ENCODE data around the gene RASL11A. TPM values are rescaled to one million over a fixed set of nuclear protein-coding genes. Genes with fewer than 3 reads are reported as not detected.

The RASL11A gene, protein sequence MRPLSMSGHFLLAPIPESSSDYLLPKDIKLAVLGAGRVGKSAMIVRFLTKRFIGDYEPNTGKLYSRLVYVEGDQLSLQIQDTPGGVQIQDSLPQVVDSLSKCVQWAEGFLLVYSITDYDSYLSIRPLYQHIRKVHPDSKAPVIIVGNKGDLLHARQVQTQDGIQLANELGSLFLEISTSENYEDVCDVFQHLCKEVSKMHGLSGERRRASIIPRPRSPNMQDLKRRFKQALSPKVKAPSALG
- total RNA-seq: 1 to 10 TPM; 1.0 to 1.3 TPM

DNA sequence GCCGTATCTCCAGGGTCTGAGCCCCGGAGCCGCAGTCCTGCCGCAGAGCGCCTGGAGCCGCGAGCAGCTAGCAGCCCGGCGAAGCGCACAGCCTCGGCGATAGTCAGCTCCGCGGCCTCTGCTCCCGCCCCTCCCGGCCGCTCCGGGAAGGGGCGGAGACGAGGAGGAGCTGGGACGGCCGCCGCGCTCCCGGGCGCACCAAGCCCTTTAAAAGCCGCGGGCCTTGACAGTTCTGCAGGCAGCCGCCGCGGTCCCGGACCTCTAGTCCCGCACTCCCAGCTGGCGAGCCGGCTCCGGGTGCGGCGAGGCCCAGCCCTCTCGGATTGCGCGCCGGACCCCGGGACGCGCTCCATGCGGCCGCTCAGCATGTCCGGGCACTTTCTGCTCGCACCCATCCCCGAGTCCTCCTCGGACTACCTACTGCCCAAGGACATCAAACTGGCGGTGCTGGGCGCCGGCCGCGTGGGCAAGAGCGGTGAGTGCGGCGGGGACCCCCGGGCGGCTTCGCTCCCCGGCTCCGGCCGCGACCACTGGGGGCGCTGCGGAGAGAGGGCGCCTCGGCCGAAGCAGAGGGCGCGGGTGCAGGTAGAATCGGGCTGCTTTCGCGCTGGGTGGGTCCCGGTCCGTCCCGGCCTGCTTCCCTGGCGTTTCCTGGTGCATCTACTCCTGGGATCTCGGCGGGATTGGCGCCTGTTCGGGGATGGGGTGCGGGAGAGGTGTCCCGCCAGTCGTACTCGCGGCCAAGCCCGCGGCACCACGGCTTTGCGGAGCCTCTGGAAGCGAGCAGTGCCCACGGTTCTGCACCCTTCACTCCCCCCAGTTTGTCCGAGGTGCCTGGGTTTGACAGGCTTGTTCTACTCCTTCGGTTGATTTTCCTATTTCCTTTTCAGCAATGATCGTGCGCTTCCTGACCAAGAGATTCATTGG lies at the start of gene RASL11A:
RASL11A (plus strand) TSS at position 237 of the 927 bp plus-strand sequence; CDS start at position 352, 115 bp downstream.

DNA sequence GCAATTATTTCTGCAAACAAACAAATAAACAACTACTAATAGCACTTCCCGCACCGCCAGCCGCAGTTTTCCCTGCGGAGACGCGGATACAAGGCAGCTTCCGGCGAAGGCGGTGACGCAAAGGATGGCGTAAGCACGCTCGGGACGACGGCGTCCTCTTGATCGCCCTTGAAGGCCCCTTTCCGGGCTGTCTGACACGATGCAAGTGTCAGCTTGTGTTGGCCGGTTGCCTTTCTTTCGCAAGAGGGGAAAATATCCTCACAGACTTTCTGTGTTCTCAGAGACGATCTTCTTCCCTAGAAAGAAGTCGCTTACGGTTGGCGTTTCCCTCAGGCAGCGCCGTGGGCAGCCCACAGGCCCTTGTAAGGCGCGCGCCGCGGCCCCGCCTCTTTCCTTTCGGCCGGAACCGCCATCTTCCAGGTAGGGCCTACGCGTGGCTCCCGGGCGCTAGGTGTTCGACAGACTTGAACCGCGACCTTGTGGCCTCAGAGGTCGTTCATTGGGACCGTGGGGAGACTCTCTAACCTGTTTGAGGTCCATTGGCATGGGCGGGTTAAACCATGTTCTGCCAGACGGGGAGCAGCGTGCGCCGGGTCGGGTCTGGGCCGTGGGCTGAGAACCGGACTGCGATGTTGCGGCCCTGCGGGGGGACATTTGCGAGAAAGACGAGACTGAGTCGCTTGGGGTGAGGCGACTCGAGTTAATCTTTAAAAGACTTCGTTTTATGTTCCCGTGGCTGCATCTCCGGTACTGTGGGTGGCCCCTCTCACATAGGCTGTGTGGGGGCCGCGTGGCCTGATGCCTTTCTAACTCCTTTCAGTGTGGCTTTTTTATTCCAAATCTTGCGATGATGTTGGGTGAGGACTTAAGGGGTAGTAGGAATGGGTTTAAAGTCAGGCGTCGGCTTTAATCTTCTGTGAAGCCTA lies 19.2 kb upstream of the RASL11A start, which contains the start of gene RPL21:
RPL21 (plus strand) TSS at position 393 of the 926 bp plus-strand sequence. CDS start 2,219 bp downstream, outside the sequence.

Small RNA genes lying within 50 kb of the gene (small RNA-seq; reads per million reads assigned to genes)
- gene SNORA27 (0 reads per million in 2 donors), gene SNORD102 (0 reads per million in 2 donors)

Other genes with a start within 250 kb of the RASL11A start
- gene USP12, start 99.0 kb upstream of the RASL11A start, total RNA-seq: 10 to 100 TPM; 17.6 to 18.3 TPM
- 100 to 1,000 TPM; 277 to 513 TPM for gene RPL21, start 19.3 kb upstream of the RASL11A start, total RNA-seq
- 100 to 1,000 TPM; 101 to 116 TPM for gene GTF3A, start 153.8 kb downstream of the RASL11A start, total RNA-seq
- 10 to 100 TPM; 67.9 to 75.4 TPM for gene MTIF3, start 179.7 kb downstream of the RASL11A start, total RNA-seq

All from melanocyte of skin (primary cell).